PC-9 (cell line): ENCODE data around the gene SLC22A14.

ENCODE experiments used
- CTCF ChIP-seq: fragments of 200-600 bp; sonication (generic); conservative IDR thresholded peaks from 2 replicates; pipeline ENCODE4 v1.6.1; 2017; ENCODE audit warnings: mixed run types, antibody characterized with exemption, mild to moderate bottlenecking, moderate library complexity
- EZH2 ChIP-seq: fragments of 200-600 bp; sonication (generic); IDR thresholded peaks from 2 replicates; pipeline ENCODE4 v1.8.0; 2017; ENCODE audit warnings: antibody characterized with exemption, low read depth

GRCh38 chr3:38297537-38297936, 15.4 kb downstream of the SLC22A14 start:
- TF ChIP-seq CTCF = no peak
- no peak for TF ChIP-seq EZH2
